ENCODE results near the gene RANGAP1. TPM values are rescaled to one million over a fixed set of nuclear protein-coding genes. Genes with fewer than 3 reads are reported as not detected.
A peak's percentile ranks its signal among the peaks of the same experiment; 100 is the strongest.

RANGAP1 gene
- total and polyA plus RNA-seq, 3 donors from 2014 or later = 212 to 319 (median 277) TPM

DNA sequence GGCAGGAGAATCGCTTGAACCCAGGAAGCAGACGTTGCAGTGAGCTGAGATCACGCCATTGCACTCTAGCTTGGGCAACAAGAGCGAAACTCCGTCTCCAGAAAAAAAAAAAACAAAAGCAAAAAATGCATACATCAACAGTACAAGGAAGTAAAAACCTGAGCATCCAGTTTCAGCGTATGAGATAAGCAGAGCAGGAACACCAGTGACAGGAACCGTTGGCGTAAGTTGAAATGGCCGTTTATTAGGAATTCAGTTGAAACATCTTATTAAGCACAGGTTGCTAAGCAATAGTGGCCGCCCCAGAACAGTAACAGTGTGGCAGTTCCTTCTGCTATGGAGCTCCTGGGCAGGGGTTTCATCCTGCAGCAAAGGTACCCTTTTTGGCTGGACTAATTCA is 84.8 kb downstream of the RANGAP1 start:
- no peak overlapping the region for H3K27ac ChIP-seq
- H3K27me3 ChIP-seq = no peaks in the 10 kb centered on the region
- no peak for DNase-seq
- H3K4me1 ChIP-seq = peaks cover 3% of the 10 kb centered on the region
- H3K4me3 ChIP-seq = no peak overlapping the region
- no peaks in the 10 kb centered on the region for H3K9me3 ChIP-seq
- H3K36me3 ChIP-seq (ENCODE audit: low read depth, missing control alignments) = no peaks in the 10 kb centered on the region
- no peak for TF ChIP-seq POLR2A (IDR thresholded peaks at IDR 0.05)
- TF ChIP-seq, protein P1, sequence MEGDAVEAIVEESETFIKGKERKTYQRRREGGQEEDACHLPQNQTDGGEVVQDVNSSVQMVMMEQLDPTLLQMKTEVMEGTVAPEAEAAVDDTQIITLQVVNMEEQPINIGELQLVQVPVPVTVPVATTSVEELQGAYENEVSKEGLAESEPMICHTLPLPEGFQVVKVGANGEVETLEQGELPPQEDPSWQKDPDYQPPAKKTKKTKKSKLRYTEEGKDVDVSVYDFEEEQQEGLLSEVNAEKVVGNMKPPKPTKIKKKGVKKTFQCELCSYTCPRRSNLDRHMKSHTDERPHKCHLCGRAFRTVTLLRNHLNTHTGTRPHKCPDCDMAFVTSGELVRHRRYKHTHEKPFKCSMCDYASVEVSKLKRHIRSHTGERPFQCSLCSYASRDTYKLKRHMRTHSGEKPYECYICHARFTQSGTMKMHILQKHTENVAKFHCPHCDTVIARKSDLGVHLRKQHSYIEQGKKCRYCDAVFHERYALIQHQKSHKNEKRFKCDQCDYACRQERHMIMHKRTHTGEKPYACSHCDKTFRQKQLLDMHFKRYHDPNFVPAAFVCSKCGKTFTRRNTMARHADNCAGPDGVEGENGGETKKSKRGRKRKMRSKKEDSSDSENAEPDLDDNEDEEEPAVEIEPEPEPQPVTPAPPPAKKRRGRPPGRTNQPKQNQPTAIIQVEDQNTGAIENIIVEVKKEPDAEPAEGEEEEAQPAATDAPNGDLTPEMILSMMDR (IDR thresholded peaks at IDR 0.05) = no peak
- WGBS, 2 donors = 75 to 76% methylated on average over 10 of the region's 10 CpGs
- intact Hi-C loops (cut with DNase I; ENCODE audit: low total_unique reads) = no loop called here

DNA sequence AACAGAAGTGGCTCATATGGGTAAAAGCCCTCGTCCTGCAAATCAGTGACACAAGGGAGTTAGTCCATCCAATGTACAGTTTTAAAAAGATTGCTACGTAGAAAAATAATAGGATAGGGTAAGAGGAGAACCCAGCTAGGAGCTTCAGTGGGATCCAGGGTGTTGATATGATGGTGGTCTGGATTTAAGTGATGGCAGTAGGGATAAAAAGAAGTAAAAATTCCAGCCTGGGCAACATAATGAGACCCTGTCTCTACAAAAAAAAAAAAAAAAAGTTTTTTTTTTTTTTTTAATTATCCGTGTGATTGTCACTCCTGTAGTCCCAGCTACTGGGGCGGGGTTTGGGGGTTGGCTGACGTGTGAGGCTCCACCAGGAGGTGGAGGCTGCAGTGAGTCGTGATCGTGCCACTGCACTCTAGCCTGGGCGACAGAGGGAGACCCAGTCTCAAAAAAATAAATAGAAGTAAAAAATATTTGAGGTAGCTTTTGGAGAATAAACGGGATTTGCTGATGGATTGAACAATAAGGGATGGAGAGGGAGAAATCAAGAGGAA is 87.9 kb downstream of the RANGAP1 start:
- no peak for TF ChIP-seq POLR2A (IDR thresholded peaks at IDR 0.05)
- TF ChIP-seq, protein P1 (IDR thresholded peaks at IDR 0.05) = no peak
- WGBS, 2 donors = 1% methylated on average over 9 of the region's 9 CpGs
- peak overlapping the region in 1 of 2 donors; percentile 9 for H3K27ac ChIP-seq
- H3K9me3 ChIP-seq = no peaks in the 10 kb centered on the region
- H3K4me1 ChIP-seq = no peaks in the 10 kb centered on the region
- no peaks in the 10 kb centered on the region for H3K36me3 ChIP-seq (ENCODE audit: low read depth, missing control alignments)
- intact Hi-C loops (cut with DNase I; ENCODE audit: low total_unique reads) = no loop called here
- peak; percentile 41 for DNase-seq
- peak overlapping the region; percentile 66 to 72 for H3K4me3 ChIP-seq
- H3K27me3 ChIP-seq = no peaks in the 10 kb centered on the region

DNA sequence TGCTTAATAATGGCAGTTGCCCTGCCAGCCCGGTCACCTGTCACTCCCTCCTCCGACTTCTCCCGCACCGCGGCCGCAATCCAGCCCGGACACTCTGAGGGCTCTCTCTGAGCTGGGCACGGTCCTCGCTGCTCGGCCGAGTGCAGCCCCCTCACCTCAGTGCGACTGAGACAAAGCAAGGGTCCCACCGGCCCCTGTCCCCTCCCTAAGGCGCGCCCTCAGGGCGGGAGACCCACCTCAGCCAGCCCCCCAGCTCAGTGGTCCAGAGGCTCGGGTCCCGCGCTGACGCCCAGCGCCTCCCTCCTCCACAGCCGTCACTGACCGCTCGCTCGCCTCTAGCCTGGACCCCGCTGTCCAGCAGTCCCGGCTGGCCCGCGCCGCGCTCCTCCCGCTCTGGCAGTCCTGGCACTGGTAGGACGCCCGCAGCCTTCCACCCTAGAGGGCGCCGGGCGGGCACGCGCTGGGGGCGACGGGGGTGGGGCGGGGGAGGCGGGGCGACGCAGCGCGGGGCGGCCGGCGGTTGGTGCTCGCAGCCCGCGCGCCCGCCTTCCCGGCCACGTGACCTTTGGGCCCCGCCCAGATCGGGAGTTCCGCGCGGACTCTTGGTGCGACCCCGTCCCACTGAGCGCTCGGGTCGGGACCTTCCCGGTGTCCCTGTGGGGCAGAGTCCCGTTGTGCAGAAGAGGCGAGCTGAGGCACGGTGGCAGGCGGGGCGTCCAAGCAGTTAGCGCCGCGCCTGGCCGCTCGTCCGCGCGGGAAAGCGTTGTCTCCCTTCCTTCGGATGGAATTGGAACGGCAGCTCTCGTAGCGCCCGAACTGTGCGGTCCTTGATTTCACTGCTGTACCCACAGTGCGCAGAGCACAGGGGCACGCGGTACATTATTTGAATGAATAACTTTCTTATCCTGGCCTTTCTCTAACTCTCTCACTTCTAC is 88.7 kb downstream of the RANGAP1 start:
- DNase-seq = peak; percentile 87
- intact Hi-C loops (cut with DNase I; ENCODE audit: low total_unique reads) = no loop called here
- 0% methylated on average over 12 to 76 of the region's 91 CpGs for WGBS, 2 donors
- TF ChIP-seq, protein P1 (IDR thresholded peaks at IDR 0.05) = no peak
- TF ChIP-seq POLR2A (IDR thresholded peaks at IDR 0.05) = no peak
- no peaks in the 10 kb centered on the region for H3K27me3 ChIP-seq
- H3K4me1 ChIP-seq = no peaks in the 10 kb centered on the region
- no peaks in the 10 kb centered on the region for H3K9me3 ChIP-seq
- H3K4me3 ChIP-seq = peak overlapping the region; percentile 66 to 72
- no peaks in the 10 kb centered on the region for H3K36me3 ChIP-seq (ENCODE audit: low read depth, missing control alignments)
- H3K27ac ChIP-seq = peak overlapping the region in 1 of 2 donors; percentile 9

Small RNA genes lying within 50 kb of the gene (microRNA-seq; reads per million reads assigned to microRNA genes)
- 0 to 0.69 reads per million in 2 donors for gene MIR6889 (ENCODE audit: borderline number of aligned reads in 2 of 2, borderline replicate concordance in 1 of 2)

Small RNA genes lying within 50 kb of the gene (small RNA-seq; reads per million reads assigned to genes)
- 0 reads per million in 2 donors for gene MIR6889

Other genes starting within 250 kb of the RANGAP1 start
- gene EP300, start 193.6 kb downstream of the RANGAP1 start, total RNA-seq = 100 to 1,000 TPM; 221 to 242 TPM
- 59.2 TPM for gene EP300, start 193.6 kb downstream of the RANGAP1 start, polyA plus RNA-seq (ENCODE audit: insufficient read depth, low read depth, low replicate concordance)
- 10 to 100 TPM; 32.8 to 39.7 TPM for gene L3MBTL2, start 80.9 kb downstream of the RANGAP1 start, total RNA-seq
- 34.6 TPM for gene L3MBTL2, start 80.9 kb downstream of the RANGAP1 start, polyA plus RNA-seq (ENCODE audit: insufficient read depth, low read depth, low replicate concordance)
- gene CHADL, start 45.3 kb downstream of the RANGAP1 start, total RNA-seq = 10 to 100 TPM in 1 of 2 donors, 1 to 10 TPM in 1; 6.5 to 12.8 TPM
- 9.1 TPM for gene CHADL, start 45.3 kb downstream of the RANGAP1 start, polyA plus RNA-seq (ENCODE audit: insufficient read depth, low read depth, low replicate concordance)
- 10 to 100 TPM; 56.4 to 63.0 TPM for gene ZC3H7B, start 15.3 kb upstream of the RANGAP1 start, total RNA-seq
- 38.9 TPM for gene ZC3H7B, start 15.3 kb upstream of the RANGAP1 start, polyA plus RNA-seq (ENCODE audit: insufficient read depth, low read depth, low replicate concordance)
- 10 to 100 TPM; 32.8 to 40.9 TPM for gene TEF, start 95.8 kb upstream of the RANGAP1 start, total RNA-seq
- gene TEF, start 95.8 kb upstream of the RANGAP1 start, polyA plus RNA-seq (ENCODE audit: insufficient read depth, low read depth, low replicate concordance) = 25.6 TPM
- gene TOB2, start 160.6 kb upstream of the RANGAP1 start, total RNA-seq = 10 to 100 TPM; 35.4 to 41.7 TPM
- 32.7 TPM for gene TOB2, start 160.6 kb upstream of the RANGAP1 start, polyA plus RNA-seq (ENCODE audit: insufficient read depth, low read depth, low replicate concordance)
- gene PHF5A, start 182.5 kb upstream of the RANGAP1 start, total RNA-seq = 10 to 100 TPM; 33.7 to 35.1 TPM
- 42.8 TPM for gene PHF5A, start 182.5 kb upstream of the RANGAP1 start, polyA plus RNA-seq (ENCODE audit: insufficient read depth, low read depth, low replicate concordance)
- gene ACO2, start 182.9 kb upstream of the RANGAP1 start, total RNA-seq = 100 to 1,000 TPM; 133 to 178 TPM
- 113 TPM for gene ACO2, start 182.9 kb upstream of the RANGAP1 start, polyA plus RNA-seq (ENCODE audit: insufficient read depth, low read depth, low replicate concordance)